Endothelial cell of umbilical vein (primary cell): ENCODE data around the gene PAIP2. TPM values are rescaled to one million over a fixed set of nuclear protein-coding genes. Genes with fewer than 3 reads are reported as not detected.

Experiments
- BruUV-seq: library from RNA; stranded (reverse); fragments of 400-500 nt; replicated peaks from 2 replicates; lab custom pipeline; 2021; lab: Mats Ljungman, UMichigan
- CTCF ChIA-PET: fragments of 300-600, 350-600 bp; sonication (Branson Sonifier 250); formaldehyde crosslinking; loops from one replicate; lab custom pipeline; 2021; ENCODE audit warnings: antibody characterized with exemption, inconsistent platforms; lab: Charles Lee
- POLR2A ChIA-PET: fragments of 300-600, 350-600 bp; sonication (Branson Sonifier 250); formaldehyde crosslinking; loops from one replicate; lab custom pipeline; 2021; ENCODE audit warnings: antibody characterized with exemption, inconsistent platforms; lab: Charles Lee
- DNase-seq: peaks from one replicate; pipeline ENCODE4 v3.0.0-alpha.2; 2011; ENCODE audit warnings: low read depth, low spot score
- FAIRE-seq: peaks from 2 replicates; lab custom pipeline; 2011; peaks lifted over from hg19 to GRCh38; lab: Jason Lieb, UNC
- H2AFZ ChIP-seq: 2 replicates; pipeline ENCODE4 v1.6.0; 2012; ENCODE audit warnings: low read depth, low read length, control low read depth, inconsistent platforms
- H3K27ac ChIP-seq: 2 replicates; pipeline ENCODE4 v1.5.1; 2011; ENCODE audit warnings: low read depth, mild to moderate bottlenecking, control low read depth, low read length, moderate library complexity; ENCODE audit not compliant: insufficient read depth
- H3K27me3 ChIP-seq, 2 experiments: 2 replicates each; pipeline versions ENCODE4 v1.6.0 to v1.6.1; 2011; ENCODE audit warnings: low read length in 2 of 2, mixed read lengths in 1 of 2; ENCODE audit not compliant: control insufficient read depth in 2 of 2, insufficient read depth in 2 of 2
- H3K36me3 ChIP-seq, 2 experiments: 2 replicates in 1 of 2; 3 replicates in 1 of 2; pipeline ENCODE4 v1.5.1; 2011; ENCODE audit warnings: low read length in 2 of 2, mild to moderate bottlenecking in 1 of 2, moderate library complexity in 1 of 2; ENCODE audit not compliant: control insufficient read depth in 2 of 2, insufficient read depth in 2 of 2; ENCODE audit errors: extremely low read depth in 1 of 2
- H3K4me1 ChIP-seq: 3 replicates; pipeline ENCODE4 v1.5.1; 2011; ENCODE audit warnings: mild to moderate bottlenecking, low read length; ENCODE audit not compliant: control insufficient read depth, insufficient read depth; ENCODE audit errors: extremely low read depth
- H3K4me2 ChIP-seq: 2 replicates; pipeline ENCODE4 v1.6.1; 2011; ENCODE audit warnings: low read length, control low read depth, mixed read lengths; ENCODE audit not compliant: insufficient read depth
- H3K4me3 ChIP-seq, 3 experiments: fragments of 200-600 bp in 1 of 3; sonication (generic), shearing (Covaris generic) in 1 of 3; replicated peaks in 1 of 3; 2 replicates each; pipeline ENCODE4 v1.5.1; 2011 to 2016; ENCODE audit warnings: control low read depth in 3 of 3, low read length in 3 of 3, mild to moderate bottlenecking in 2 of 3, inconsistent platforms in 1 of 3, low read depth in 1 of 3, moderate library complexity in 1 of 3; ENCODE audit not compliant: insufficient read depth in 1 of 3
- H3K79me2 ChIP-seq: 2 replicates; pipeline ENCODE4 v1.6.0; 2012; ENCODE audit warnings: low read length, inconsistent platforms; ENCODE audit not compliant: control insufficient read depth, insufficient read depth
- H3K9ac ChIP-seq: replicated peaks from 2 replicates; pipeline ENCODE3; 2011; ENCODE audit warnings: low read length, control low read depth; ENCODE audit not compliant: insufficient read depth; ENCODE audit errors: extremely low read depth
- H3K9me1 ChIP-seq: replicated peaks from 3 replicates; pipeline ENCODE4 v1.6.0; 2011; ENCODE audit warnings: mild to moderate bottlenecking, low read length; ENCODE audit not compliant: control insufficient read depth, insufficient read depth; ENCODE audit errors: extremely low read depth
- H3K9me3 ChIP-seq: replicated peaks from 2 replicates; pipeline ENCODE4 v1.5.1; 2012; ENCODE audit warnings: low read length, inconsistent platforms; ENCODE audit not compliant: control insufficient read depth, insufficient read depth
- H4K20me1 ChIP-seq: replicated peaks from 2 replicates; pipeline ENCODE3; 2011; ENCODE audit warnings: mild to moderate bottlenecking, low read length; ENCODE audit not compliant: control insufficient read depth, insufficient read depth; ENCODE audit errors: extremely low read depth
- EZH2 ChIP-seq: IDR thresholded peaks from 2 replicates; pipeline ENCODE4 v1.6.1; 2012; ENCODE audit warnings: borderline replicate concordance, low read depth, mild to moderate bottlenecking, moderate library complexity, low read length, inconsistent platforms; ENCODE audit not compliant: severe bottlenecking
- FOS ChIP-seq: IDR thresholded peaks from 2 replicates; pipeline ENCODE4 v1.6.1; 2011; ENCODE audit warnings: mild to moderate bottlenecking, low read length, moderate library complexity, borderline replicate concordance; ENCODE audit not compliant: insufficient read depth
- GATA2 ChIP-seq: IDR thresholded peaks from 2 replicates; pipeline ENCODE4 v1.7.0; 2011; ENCODE audit warnings: low read depth, mild to moderate bottlenecking, moderate library complexity, mixed read lengths, low read length; ENCODE audit not compliant: insufficient read length, insufficient read depth
- JUN ChIP-seq: IDR thresholded peaks from 2 replicates; pipeline ENCODE4 v1.6.1; 2011; ENCODE audit warnings: borderline replicate concordance, low read depth; ENCODE audit not compliant: insufficient read length, insufficient read depth
- MYC ChIP-seq: IDR thresholded peaks from one replicate; pipeline ENCODE4 v1.6.1; 2011; ENCODE audit warnings: mild to moderate bottlenecking, low read depth, low read length
- POLR2A ChIP-seq: IDR thresholded peaks from 2 replicates; pipeline ENCODE4 v1.6.1; 2012; ENCODE audit warnings: low read depth, mild to moderate bottlenecking, control low read depth, low read length
- POLR2AphosphoS5 ChIP-seq: IDR thresholded peaks from 2 replicates; pipeline ENCODE4 v1.6.1; 2012; ENCODE audit warnings: low read depth, mild to moderate bottlenecking, control low read depth, low read length, moderate library complexity; ENCODE audit not compliant: insufficient read depth
- dilution Hi-C: fragments of 300-500 bp; cut with MboI; formaldehyde crosslinking; loops from one replicate; pipeline ENCODE4 v1.15.0; 2019; ENCODE audit warnings: low sequenced_read_pairs; ENCODE audit not compliant: extremely low pct_ligation_motif_present
- intact Hi-C: fragments of 100-400 bp; cut with micrococcal nuclease; formaldehyde crosslinking; loops from one replicate; pipeline ENCODE4 v1.10.0; 2022
- polyA plus RNA-seq, 4 experiments: library from polyadenylated mRNA; depleted of rRNA in 3 of 4; stranded (reverse) in 3 of 4; unstranded in 1 of 4; fragments of >200 nt; gene quantifications; 2 replicates each; pipeline versions ENCODE4 v1.2.1 to v1.2.3, GENCODE V29; 2011 to 2012; ENCODE audit warnings: missing spikeins in 1 of 4
- total RNA-seq: library from RNA; stranded (reverse); gene quantifications from 2 replicates; pipeline ENCODE4 v1.2.3, GENCODE V29; 2021
- TF ChIP-seq, protein P1 (sequence below), 2 donors: IDR thresholded peaks; 1 replicate in 1 of 2; 2 replicates in 1 of 2; pipeline ENCODE4 v1.5.1; 2011; ENCODE audit warnings: low read length in 2 of 2, mild to moderate bottlenecking in 2 of 2, moderate library complexity in 2 of 2, control low read depth in 1 of 2, inconsistent platforms in 1 of 2, low read depth in 1 of 2; ENCODE audit not compliant: insufficient read depth in 1 of 2; ENCODE audit errors: extremely low read depth in 1 of 2
- TF ChIP-seq, protein P2 (sequence below): IDR thresholded peaks from 2 replicates; pipeline ENCODE4 v1.6.1; 2011; ENCODE audit not compliant: insufficient read depth, insufficient read length

The PAIP2 gene
- total and polyA plus RNA-seq, 2 donors (not counting 3 experiments of a cell fraction or from before 2014, with no cell fraction given): 52.1 to 80.4 TPM

DNA sequence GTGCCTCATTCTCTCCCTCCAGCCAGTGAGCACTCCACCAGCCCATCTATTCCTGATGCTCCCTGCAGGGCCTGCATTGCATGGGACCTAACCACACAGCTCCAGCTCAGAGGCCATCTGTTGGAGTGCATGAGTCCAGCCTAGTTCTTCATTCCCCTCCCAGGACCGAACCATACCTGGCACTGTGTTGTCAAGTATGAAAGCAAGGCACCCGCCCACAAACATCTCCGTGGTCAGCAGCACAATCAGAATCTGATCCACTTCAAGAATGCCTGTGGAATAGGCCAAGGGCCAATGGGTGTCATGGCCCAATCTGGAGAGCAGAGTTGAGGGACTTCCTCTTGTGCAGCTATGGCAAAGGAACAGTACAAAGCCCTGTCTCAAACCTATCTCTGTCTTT is 35.6 kb downstream of the PAIP2 start:
- FAIRE-seq: no peak

More for the DNA sequence above, 35.6 kb downstream of the PAIP2 start:
- no peak for DNase-seq
- Histone ChIP-seq H3K9me1 (no peaks in the 10 kb centered on the region), H3K4me1 (no peaks in the 10 kb centered on the region), H3K9me3 (no peaks in the 10 kb centered on the region), H3K27me3 (no peaks in the 10 kb centered on the region), H3K27ac (no peak overlapping the region), H3K79me2 (no peaks in the 10 kb centered on the region), H4K20me1 (no peaks in the 10 kb centered on the region), H3K4me3 (no peak overlapping the region), H2AFZ (no peak overlapping the region), H3K9ac (no peak overlapping the region), H3K36me3 (peaks cover 0 to 3% of the 10 kb centered on the region in 2 experiments), H3K4me2 (no peak overlapping the region)
- ChIA-PET POLR2A (no interaction called here), CTCF (interaction anchor here (1.0 to 1.1 kb wide), 2 partner anchors 9 to 14 kb away, joined by 4 read pairs; no protein-coding TSS in a partner anchor)
- TF ChIP-seq JUN (no peak), FOS (no peak), GATA2 (no peak), POLR2A (no peak), EZH2 (no peak), MYC (no peak), POLR2AphosphoS5 (no peak)
- TF ChIP-seq, protein P1, sequence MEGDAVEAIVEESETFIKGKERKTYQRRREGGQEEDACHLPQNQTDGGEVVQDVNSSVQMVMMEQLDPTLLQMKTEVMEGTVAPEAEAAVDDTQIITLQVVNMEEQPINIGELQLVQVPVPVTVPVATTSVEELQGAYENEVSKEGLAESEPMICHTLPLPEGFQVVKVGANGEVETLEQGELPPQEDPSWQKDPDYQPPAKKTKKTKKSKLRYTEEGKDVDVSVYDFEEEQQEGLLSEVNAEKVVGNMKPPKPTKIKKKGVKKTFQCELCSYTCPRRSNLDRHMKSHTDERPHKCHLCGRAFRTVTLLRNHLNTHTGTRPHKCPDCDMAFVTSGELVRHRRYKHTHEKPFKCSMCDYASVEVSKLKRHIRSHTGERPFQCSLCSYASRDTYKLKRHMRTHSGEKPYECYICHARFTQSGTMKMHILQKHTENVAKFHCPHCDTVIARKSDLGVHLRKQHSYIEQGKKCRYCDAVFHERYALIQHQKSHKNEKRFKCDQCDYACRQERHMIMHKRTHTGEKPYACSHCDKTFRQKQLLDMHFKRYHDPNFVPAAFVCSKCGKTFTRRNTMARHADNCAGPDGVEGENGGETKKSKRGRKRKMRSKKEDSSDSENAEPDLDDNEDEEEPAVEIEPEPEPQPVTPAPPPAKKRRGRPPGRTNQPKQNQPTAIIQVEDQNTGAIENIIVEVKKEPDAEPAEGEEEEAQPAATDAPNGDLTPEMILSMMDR (IDR thresholded peaks at IDR 0.05; ENCODE audit: extremely low read depth in 1 of 2, insufficient read depth in 1 of 2, low read depth in 1 of 2, low read length in 2 of 2): no peak
- TF ChIP-seq, protein P2, sequence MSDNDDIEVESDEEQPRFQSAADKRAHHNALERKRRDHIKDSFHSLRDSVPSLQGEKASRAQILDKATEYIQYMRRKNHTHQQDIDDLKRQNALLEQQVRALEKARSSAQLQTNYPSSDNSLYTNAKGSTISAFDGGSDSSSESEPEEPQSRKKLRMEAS: no peak
- BruUV-seq: no TSS peak
- dilution Hi-C loops: no loop called here
- intact Hi-C loops: no loop called here
